HG02970 (cell line): ENCODE measurements around the gene PPME1.

Experiments used
- ATAC-seq: cut with Tn5 transposase; IDR thresholded peaks from one replicate; pipeline ENCODE4 v1.9.1; 2021; ENCODE audit warnings: mild to moderate bottlenecking, moderate library complexity, moderate number of reproducible peaks; ENCODE audit not compliant: unreplicated experiment, low FRiP score

Gene PPME1

DNA sequence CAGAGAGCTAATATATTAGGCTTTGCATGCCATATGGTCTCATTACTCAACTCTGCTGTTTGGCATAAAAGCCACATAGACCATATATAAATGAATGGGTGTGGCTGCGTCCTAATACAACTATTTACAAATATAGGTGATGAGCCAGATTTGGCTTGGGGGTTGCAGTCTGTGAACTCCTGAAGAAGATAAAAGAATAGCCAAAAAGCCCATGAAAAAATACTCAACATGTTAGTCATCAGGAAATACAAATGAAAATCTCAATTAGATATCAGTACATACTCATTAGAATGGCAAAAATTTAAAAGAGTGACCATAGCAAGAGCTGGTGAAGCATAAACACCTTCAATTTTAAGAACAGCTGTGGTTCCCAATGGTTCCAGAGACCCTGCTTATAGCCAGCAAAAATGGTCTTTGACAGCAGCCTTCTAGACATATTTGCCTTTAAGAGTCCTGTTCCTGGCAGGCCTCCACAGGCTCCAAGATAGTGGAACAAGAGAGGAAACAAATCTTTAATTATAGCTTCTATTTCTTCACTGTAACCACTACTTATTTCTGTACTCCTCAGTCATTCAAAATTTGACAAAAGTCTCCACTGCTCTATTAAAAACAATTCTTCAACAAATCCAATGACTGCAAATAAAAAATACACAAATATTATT, 16.3 kb upstream of the PPME1 start:
- ATAC-seq = no peak

GRCh38 chr11:74157169-74157568, 13.9 kb upstream of the PPME1 start:
- ATAC-seq = no peak

DNA sequence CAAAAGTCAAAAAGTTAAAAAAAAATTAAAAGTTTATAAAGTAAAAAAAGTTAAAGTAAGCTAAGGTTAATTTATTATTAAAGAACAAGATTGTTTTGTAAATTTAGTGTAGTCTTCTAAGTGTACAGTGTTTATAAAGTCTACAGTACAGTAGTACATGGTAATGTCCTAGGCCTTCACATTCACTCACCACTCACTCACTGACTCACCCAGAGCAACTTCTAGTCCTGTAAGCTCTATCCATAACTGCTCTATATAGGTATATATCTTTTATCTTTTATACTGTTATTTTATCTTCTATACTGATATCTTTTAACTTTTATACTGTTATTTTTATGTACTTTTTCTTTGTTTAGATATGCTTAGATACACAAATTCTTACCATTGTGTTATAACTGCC, 11.4 kb upstream of the PPME1 start:
- no peak for ATAC-seq

GRCh38 chr11:74162681-74163467, 8.2 kb upstream of the PPME1 start:
- no peak for ATAC-seq

- no peak for ATAC-seq
Measured at GRCh38 chr11:74168838-74169237, 2.3 kb upstream of the PPME1 start.

GRCh38 chr11:74169738-74170458, 1.2 kb upstream of the PPME1 start:
- no peak for ATAC-seq

- no peak for ATAC-seq
Measured at GRCh38 chr11:74171630-74171968, 510 bp downstream of the PPME1 start.

DNA sequence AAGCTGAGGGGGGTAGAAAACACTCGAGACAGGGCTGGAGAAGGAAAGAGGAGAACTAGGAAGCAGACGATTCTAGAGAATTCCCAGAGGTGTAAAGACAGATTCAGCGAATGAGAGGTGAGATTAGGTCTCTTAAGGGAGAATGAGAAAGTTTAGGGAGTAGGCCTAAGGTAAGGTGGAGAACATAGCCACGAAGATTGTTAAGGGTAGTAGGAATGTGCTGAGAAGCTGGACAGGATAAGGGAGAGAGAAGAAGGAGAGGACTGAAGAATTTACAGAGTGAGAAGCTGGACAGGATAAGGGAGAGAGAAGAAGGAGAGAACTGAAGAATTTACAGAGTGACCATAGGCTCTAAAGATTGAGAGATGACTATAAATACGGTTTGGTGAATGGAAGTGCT, 908 bp downstream of the PPME1 start:
- ATAC-seq = no peak

DNA sequence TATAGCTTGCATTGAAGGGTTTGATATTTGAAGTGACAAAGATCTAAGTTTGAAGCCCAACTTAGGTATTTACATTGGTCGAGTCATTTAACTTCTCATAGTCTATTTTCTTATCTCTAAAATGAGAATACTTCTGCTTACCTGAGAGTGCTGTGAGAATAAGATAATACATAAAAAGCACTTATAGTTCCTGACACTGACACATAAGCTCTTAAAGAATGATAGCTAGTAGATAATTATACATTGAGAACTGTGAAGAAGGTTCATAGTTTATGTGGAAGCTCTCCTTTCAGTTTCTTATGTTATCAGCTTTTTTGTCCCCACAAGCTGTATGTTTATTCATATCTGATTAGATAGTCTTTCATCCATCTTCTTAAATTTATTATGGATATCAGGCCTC, 4.8 kb downstream of the PPME1 start:
- no peak for ATAC-seq

DNA sequence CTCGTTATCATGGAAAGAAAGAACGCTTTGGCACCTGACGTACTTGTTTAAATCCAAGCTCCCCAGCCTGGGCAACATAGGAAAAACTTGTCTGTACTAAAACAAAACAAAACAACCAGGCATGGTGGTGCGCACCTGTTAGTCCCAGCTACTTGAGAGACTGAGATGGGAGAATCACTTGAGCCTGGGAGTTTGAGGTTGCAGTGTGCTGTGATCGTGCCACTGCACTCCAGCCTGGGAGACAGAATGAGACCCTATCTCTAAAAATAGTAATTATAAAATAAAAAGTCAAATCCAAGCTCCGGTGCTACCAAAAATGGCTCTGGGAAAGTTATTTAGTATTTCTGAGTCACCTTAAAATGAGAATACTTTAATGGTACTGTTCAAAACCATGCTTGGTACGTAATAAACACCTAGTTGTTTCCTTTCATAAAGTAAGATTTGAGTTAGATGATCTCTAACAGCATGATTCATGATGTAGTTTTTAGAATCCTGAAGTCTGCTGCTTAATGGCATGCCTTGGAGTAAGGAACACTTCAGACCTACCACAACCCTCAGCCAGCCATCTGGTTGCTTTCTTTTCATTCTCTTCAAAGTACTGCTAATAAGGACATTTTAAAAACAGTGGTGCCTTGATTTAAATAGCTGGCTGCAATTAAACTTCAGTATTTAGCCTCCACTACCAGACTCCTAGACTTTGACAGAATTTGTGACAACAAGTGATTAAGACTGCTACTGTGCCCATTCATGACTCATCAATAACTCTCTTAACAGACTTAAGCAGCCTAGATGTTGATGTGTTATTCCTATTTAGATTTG, 8.4 kb downstream of the PPME1 start:
- no peak for ATAC-seq

GRCh38 chr11:74182635-74183034, 11.5 kb downstream of the PPME1 start:
- no peak for ATAC-seq

GRCh38 chr11:74185285-74185684, 14.2 kb downstream of the PPME1 start:
- ATAC-seq = no peak

- ATAC-seq = no peak
Measured at GRCh38 chr11:74185695-74186094, 14.6 kb downstream of the PPME1 start.

GRCh38 chr11:74195828-74196227, 24.7 kb downstream of the PPME1 start:
- no peak for ATAC-seq

- no peak for ATAC-seq
Measured at GRCh38 chr11:74196781-74197486, 25.8 kb downstream of the PPME1 start.

DNA sequence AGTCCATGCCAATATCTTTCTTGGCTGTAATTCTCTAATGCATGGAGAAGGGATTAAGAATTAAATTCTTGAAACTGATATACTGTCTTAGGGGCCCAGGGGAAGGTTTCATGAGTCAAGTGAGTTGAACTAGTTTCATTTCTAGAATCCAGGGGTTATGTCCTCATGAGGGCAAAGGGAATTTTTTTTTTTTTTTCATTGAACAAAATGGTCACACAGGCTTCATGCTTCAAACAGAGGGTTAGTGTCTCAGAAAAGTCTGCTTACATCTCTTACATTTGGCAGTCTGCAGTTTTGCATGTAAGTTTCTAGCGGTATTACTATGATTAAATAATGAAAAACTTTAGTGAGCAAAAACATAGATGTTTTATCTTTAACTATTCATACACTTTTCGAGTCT, 32.9 kb downstream of the PPME1 start:
- no peak for ATAC-seq

GRCh38 chr11:74204701-74205100, 33.6 kb downstream of the PPME1 start:
- no peak for ATAC-seq

GRCh38 chr11:74205181-74205580, 34.1 kb downstream of the PPME1 start:
- no peak for ATAC-seq

- no peak for ATAC-seq
Measured at GRCh38 chr11:74206746-74207145, 35.7 kb downstream of the PPME1 start.

DNA sequence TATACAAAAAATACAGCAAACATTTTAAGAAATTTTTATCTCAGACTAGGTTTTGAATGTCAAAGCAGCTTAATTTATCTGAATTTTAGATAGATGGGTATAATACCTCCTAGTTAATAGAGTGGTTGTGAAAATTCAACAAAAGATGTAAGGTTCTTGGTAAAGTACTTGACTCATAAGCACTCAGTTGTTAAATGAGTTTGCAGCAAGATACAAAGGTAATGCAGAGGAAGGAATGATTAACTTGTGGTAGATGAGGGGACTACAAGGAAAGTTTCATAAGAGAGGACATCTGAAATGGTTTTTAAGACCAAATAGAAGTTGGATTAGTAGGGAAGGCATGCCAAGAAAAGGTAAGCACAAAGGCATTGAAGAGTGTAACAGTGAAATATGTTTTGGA, 37.4 kb downstream of the PPME1 start:
- no peak for ATAC-seq
